ENCODE results near the gene NEIL1.

DNA sequence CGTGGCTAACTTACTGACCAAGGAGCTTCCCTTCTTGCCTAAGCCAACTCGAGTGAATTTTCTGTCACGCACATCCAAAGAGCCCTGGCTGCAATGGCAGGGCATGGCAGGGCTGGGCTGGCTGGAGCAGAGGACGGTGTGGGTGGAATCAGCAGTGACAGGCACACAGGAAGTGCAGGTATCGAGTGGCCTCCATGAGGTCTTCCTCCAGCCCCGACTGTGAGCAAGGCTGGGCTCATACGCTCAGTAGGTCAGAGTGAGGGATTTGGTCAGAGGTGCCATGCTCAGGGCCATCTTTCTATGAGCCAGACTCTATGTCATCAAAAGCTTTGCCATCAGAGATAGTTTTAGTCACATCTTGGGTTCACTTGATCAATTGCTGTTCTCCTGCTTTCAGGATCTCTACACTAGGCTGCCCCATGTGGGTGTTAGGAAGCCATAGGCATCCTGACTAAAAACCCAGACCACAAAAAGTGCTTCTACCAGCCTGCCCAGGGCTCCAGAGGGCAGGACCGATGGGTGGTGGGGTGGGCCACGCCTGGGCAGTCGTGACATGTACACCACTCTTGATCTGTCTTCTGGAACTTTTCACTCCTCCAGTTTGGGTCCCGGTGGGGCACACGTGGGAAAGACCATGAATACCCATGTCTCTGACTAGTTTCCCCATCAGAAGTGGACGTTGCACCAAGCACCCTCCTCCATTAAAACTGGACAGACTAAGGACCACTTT lies 33.6 kb upstream of the NEIL1 start:
- TF ChIP-seq, protein P1, sequence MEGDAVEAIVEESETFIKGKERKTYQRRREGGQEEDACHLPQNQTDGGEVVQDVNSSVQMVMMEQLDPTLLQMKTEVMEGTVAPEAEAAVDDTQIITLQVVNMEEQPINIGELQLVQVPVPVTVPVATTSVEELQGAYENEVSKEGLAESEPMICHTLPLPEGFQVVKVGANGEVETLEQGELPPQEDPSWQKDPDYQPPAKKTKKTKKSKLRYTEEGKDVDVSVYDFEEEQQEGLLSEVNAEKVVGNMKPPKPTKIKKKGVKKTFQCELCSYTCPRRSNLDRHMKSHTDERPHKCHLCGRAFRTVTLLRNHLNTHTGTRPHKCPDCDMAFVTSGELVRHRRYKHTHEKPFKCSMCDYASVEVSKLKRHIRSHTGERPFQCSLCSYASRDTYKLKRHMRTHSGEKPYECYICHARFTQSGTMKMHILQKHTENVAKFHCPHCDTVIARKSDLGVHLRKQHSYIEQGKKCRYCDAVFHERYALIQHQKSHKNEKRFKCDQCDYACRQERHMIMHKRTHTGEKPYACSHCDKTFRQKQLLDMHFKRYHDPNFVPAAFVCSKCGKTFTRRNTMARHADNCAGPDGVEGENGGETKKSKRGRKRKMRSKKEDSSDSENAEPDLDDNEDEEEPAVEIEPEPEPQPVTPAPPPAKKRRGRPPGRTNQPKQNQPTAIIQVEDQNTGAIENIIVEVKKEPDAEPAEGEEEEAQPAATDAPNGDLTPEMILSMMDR (IDR thresholded peaks at IDR 0.05; ENCODE audit: low read depth, low read length, poor library complexity, severe bottlenecking) = no peak
- TF ChIP-seq EZH2phosphoT487 (IDR thresholded peaks at IDR 0.05; ENCODE audit: borderline replicate concordance, low read length) = no peak

Data from DOHH2 (cell line).